Measurements from ENCODE around the gene PIK3CG. TPM values are rescaled to one million over a fixed set of nuclear protein-coding genes. Genes with fewer than 3 reads are reported as not detected.
"Not testable (repeated sequence)": the region's sequence is repeated elsewhere in the genome, so short reads cannot be mapped to it uniquely, and the experiment has no call there.

Gene PIK3CG
- total RNA-seq, 1 donor from 2014 or later = 1.7 TPM

- TF ChIP-seq, protein P1, sequence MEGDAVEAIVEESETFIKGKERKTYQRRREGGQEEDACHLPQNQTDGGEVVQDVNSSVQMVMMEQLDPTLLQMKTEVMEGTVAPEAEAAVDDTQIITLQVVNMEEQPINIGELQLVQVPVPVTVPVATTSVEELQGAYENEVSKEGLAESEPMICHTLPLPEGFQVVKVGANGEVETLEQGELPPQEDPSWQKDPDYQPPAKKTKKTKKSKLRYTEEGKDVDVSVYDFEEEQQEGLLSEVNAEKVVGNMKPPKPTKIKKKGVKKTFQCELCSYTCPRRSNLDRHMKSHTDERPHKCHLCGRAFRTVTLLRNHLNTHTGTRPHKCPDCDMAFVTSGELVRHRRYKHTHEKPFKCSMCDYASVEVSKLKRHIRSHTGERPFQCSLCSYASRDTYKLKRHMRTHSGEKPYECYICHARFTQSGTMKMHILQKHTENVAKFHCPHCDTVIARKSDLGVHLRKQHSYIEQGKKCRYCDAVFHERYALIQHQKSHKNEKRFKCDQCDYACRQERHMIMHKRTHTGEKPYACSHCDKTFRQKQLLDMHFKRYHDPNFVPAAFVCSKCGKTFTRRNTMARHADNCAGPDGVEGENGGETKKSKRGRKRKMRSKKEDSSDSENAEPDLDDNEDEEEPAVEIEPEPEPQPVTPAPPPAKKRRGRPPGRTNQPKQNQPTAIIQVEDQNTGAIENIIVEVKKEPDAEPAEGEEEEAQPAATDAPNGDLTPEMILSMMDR (IDR thresholded peaks at IDR 0.05; ENCODE audit: borderline replicate concordance) = no peak
- H3K27ac ChIP-seq (replicated peaks) = no peak overlapping the region
- no peak for DNase-seq
- peaks cover 3% of the 10 kb centered on the region for H3K4me1 ChIP-seq
- no peak overlapping the region for H3K4me3 ChIP-seq
- H3K9me3 ChIP-seq (replicated peaks) = no peaks in the 10 kb centered on the region
- H3K27me3 ChIP-seq (ENCODE audit: low read depth) = no peaks in the 10 kb centered on the region
- intact Hi-C loops (cut with micrococcal nuclease) = no loop called here
- H3K36me3 ChIP-seq = no peaks in the 10 kb centered on the region
These were observed 25.9 kb downstream of the PIK3CG start for GRCh38 chr7:106890952-106891351.

DNA sequence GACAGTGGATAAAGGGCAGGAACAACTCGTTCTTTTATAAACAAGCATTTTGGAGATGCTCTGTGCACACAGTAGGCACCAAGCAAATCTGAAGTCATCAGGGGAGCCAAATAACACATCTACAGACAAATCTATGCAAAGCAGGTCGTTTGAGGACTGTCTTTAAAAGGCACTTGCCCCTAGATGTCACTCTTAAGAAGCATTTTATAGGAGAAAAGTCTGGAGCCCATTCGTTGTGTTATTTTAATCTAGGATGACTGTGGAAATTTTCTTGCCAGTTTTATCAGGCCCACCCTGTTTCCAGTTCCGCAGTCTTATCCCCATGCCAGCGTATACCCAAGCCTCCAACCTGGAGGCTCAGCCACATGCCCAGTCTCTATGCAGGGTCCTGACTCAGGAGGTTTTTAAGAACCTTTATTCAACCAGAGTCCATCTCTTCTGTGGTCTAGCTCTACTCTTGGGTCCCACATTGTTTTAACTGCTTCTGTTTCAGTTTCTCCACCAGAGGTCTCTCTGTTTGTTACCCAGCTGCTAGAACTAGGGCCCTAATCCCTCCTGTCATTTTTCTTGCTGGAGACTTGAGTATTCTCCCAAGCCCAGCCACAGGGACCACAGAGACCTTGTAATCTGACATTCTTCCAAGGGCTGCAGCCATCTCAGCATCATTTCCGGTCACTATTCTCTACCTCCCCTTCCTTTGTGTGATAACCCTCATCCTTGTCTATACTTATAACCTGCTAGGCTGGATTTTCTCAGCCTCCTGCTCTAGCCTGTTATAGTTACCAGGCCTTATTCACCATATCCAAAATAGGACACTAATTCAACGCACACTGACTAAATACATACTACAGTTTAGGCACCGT, 26.7 kb downstream of the PIK3CG start:
- no peaks in the 10 kb centered on the region for H3K27me3 ChIP-seq (ENCODE audit: low read depth)
- H3K4me1 ChIP-seq = peaks cover 3% of the 10 kb centered on the region
- intact Hi-C loops (cut with micrococcal nuclease) = no loop called here
- H3K9me3 ChIP-seq (replicated peaks) = no peaks in the 10 kb centered on the region
- no peak for DNase-seq
- H3K27ac ChIP-seq (replicated peaks) = no peak overlapping the region
- no peaks in the 10 kb centered on the region for H3K36me3 ChIP-seq
- no peak overlapping the region for H3K4me3 ChIP-seq
- TF ChIP-seq, protein P1 (IDR thresholded peaks at IDR 0.05; ENCODE audit: borderline replicate concordance) = no peak

DNA sequence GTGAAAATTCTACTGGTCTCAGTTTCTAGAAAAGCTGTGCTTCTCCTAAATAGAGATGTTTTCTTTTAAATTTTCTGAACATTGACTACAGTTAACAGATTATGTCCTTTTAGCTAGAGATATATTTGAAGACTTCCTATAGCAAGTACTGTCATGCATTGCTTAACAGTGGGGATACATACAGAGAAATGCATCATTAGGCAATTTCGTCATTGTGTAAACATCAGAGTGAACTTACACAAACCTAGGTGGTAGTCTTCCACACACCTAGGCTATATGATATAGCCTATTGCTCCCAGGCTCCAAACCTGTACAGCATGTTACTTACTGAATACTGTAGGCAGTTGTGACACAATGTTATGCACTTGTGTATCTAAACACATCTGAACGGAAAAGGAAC, 28.5 kb downstream of the PIK3CG start:
- TF ChIP-seq, protein P1 (IDR thresholded peaks at IDR 0.05; ENCODE audit: borderline replicate concordance) = no peak
- Histone ChIP-seq H3K9me3 (replicated peaks) (peaks cover 12% of the 10 kb centered on the region), H3K36me3 (no peaks in the 10 kb centered on the region), H3K27me3 (ENCODE audit: low read depth) (no peaks in the 10 kb centered on the region), H3K4me1 (no peaks in the 10 kb centered on the region), H3K4me3 (no peak overlapping the region), H3K27ac (replicated peaks) (no peak overlapping the region)
- no peak for DNase-seq
- intact Hi-C loops (cut with micrococcal nuclease) = no loop called here

GRCh38 chr7:106895246-106895864, 30.3 kb downstream of the PIK3CG start:
- Histone ChIP-seq H3K9me3 (replicated peaks) (peaks cover 23% of the 10 kb centered on the region), H3K4me1 (no peaks in the 10 kb centered on the region), H3K36me3 (no peaks in the 10 kb centered on the region), H3K27me3 (ENCODE audit: low read depth) (no peaks in the 10 kb centered on the region), H3K27ac (replicated peaks) (no peak overlapping the region), H3K4me3 (no peak overlapping the region)
- no peak for DNase-seq
- intact Hi-C loops (cut with micrococcal nuclease) = no loop called here
- TF ChIP-seq, protein P1 (IDR thresholded peaks at IDR 0.05; ENCODE audit: borderline replicate concordance) = no peak

DNA sequence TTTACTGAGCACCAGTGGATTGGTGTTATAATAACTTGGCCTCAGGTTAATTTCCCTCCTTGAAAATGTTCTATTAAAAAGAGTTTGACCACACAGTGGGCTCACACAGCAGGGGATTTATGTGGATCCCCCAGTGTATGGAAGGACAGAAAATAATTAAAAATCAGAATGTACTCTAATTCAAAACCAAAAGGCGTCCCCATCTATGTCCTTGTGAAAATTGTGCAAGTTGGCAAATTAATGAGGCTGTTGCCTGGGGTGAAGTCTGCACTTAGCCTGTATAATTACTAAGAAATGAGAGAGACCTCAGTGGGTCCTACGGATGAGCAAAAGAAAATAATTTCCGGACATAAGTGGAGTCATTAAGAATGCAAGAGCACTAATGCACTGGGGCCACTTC, 31.1 kb downstream of the PIK3CG start:
- TF ChIP-seq, protein P1 (IDR thresholded peaks at IDR 0.05; ENCODE audit: borderline replicate concordance) = no peak
- DNase-seq = no peak
- intact Hi-C loops (cut with micrococcal nuclease) = no loop called here

DNA sequence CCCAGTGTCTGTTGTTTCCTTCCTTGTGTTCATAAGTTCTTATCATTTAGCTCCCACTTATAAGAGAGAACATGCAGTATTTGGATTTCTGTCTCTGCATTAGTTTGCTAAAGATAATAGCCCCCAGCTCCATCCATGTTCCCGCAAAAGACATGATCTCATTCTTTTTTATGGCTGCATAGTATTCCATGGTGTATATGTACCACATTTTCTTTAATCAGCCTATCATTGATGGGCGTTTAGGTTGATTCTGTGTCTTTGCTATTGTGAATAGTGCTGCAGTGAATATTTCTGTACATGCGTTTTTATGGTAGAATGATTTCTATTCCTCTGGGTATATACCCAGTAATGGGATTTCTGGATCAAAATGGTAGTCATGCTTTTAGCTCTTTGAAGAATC, 32.5 kb downstream of the PIK3CG start:
- H3K27me3 ChIP-seq (ENCODE audit: low read depth); H3K4me1 ChIP-seq: not testable (repeated sequence)

More for the DNA sequence above, 31.1 kb downstream of the PIK3CG start:
- Histone ChIP-seq H3K4me3 (no peak overlapping the region), H3K27ac (replicated peaks) (no peak overlapping the region), H3K9me3 (replicated peaks) (peaks cover 23% of the 10 kb centered on the region), H3K36me3 (no peaks in the 10 kb centered on the region), H3K27me3 (ENCODE audit: low read depth) (no peaks in the 10 kb centered on the region), H3K4me1 (no peaks in the 10 kb centered on the region)

DNA sequence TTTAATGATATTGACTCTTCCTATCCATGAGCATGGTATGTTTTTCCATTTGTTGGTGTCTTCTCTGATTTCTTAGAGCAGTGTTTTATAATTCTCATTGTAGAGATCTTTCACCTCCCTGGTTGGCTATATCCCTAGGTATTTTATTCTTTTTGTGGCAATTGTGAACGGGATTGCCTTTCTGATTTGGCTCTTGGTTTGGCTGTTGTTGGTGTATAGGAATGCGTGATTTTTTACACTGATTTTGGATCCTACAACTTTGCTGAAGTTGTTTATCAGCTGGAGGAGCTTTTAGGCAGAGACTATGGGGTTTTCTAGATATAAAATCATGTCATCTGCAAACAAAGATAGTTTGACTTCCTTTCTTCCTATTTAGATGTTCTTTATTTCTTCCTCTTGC, 33.9 kb downstream of the PIK3CG start:
- DNase-seq; H3K4me1 ChIP-seq; H3K4me3 ChIP-seq; H3K27me3 ChIP-seq (ENCODE audit: low read depth); H3K27ac ChIP-seq (replicated peaks); H3K36me3 ChIP-seq; intact Hi-C loops (cut with micrococcal nuclease): not testable (repeated sequence)
- H3K9me3 ChIP-seq (replicated peaks) = peaks cover 23% of the 10 kb centered on the region

More for the DNA sequence above, 32.5 kb downstream of the PIK3CG start:
- H3K9me3 ChIP-seq (replicated peaks) = peaks cover 23% of the 10 kb centered on the region
- H3K36me3 ChIP-seq; DNase-seq; H3K4me3 ChIP-seq; H3K27ac ChIP-seq (replicated peaks); intact Hi-C loops (cut with micrococcal nuclease): not testable (repeated sequence)

All from left ventricle myocardium inferior (tissue), 1 donor.